RWPE1 (cell line): ENCODE results near the gene SNTA1.
A peak's percentile ranks its signal among the peaks of the same experiment; 100 is the strongest.

Source experiments
- CTCF ChIA-PET: fragments of 350-600 bp; sonication (Branson Sonifier 250); formaldehyde crosslinking; extraction: SDS; loops from one replicate; lab custom pipeline; 2021; lab: Yijun Ruan, JAX
- POLR2A ChIA-PET: fragments of 400-600 bp; formaldehyde crosslinking; extraction: SDS; loops from one replicate; lab custom pipeline; 2020; ENCODE audit warnings: antibody characterized with exemption; ENCODE audit not compliant: low non-redundant PET; lab: Yijun Ruan, JAX
- DNase-seq: peaks from one replicate; pipeline ENCODE4 v3.0.0; 2012; ENCODE audit warnings: low spot score
- H3K27ac ChIP-seq: fragments of 450-650 bp; 2 replicates; pipeline ENCODE4 v1.5.1; 2017
- CTCF ChIP-seq: fragments of 450-650 bp; conservative IDR thresholded peaks from 2 replicates; pipeline ENCODE4 v1.5.1; 2017; ENCODE audit warnings: low read depth, mild to moderate bottlenecking

Gene SNTA1

GRCh38 chr20:33372993-33373441 is 70.5 kb downstream of the SNTA1 start:
- POLR2A ChIA-PET = no interaction called here
- TF ChIP-seq CTCF = no peak
- no peak for DNase-seq

GRCh38 chr20:33370291-33370690 is 73.3 kb downstream of the SNTA1 start:
- DNase-seq = no peak

More at GRCh38 chr20:33372993-33373441, 70.5 kb downstream of the SNTA1 start:
- peak overlapping the region; percentile 4; the same call in 1 of the 2 replicates for H3K27ac ChIP-seq
- CTCF ChIA-PET = interaction anchor here (0.6 kb wide), 1 partner anchor 59 kb away, joined by 3 read pairs; no protein-coding TSS in a partner anchor

GRCh38 chr20:33362898-33363297 is 80.7 kb downstream of the SNTA1 start:
- no peak for DNase-seq
- no peak for TF ChIP-seq CTCF
- ChIA-PET POLR2A (no interaction called here), CTCF (no interaction called here)
- H3K27ac ChIP-seq = no peak overlapping the region

More at GRCh38 chr20:33370291-33370690, 73.3 kb downstream of the SNTA1 start:
- ChIA-PET POLR2A (no interaction called here), CTCF (no interaction called here)
- H3K27ac ChIP-seq = no peak overlapping the region
- no peak for TF ChIP-seq CTCF

- CTCF ChIA-PET = no interaction called here
- no peak for DNase-seq
- POLR2A ChIA-PET = no interaction called here
- TF ChIP-seq CTCF = no peak
- H3K27ac ChIP-seq = no peak overlapping the region
Measured at GRCh38 chr20:33359399-33360261, 83.9 kb downstream of the SNTA1 start.
